Effector CD4-positive, alpha-beta T cell (primary cell): Measurements from ENCODE around the gene ARHGAP20.
"Not testable (repeated sequence)": the region's sequence is repeated elsewhere in the genome, so short reads cannot be mapped to it uniquely, and the experiment has no call there.

Source experiments
- DNase-seq: peaks from one replicate; pipeline ENCODE4 v3.0.0-alpha.2; 2020

Gene ARHGAP20

DNA sequence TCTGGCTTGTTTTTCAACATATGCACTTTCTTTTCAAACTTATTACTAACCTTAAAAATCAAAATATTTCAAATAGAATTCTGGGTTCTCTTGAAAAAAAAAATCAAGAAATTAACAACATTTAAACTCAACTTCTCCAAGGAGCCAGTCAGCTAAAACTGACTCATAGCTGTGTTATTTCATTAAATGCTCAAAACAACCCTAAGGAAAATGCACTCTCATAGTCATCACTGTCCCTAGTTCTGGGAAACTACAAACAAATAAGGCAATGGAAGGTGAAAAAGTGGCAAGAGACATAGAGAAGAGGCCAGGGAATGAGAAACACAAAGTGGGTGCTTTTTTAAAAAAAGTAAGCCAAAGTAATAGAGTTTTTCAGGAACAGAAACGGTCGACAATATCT is 4.1 kb upstream of the ARHGAP20 start:
- no peak for DNase-seq

DNA sequence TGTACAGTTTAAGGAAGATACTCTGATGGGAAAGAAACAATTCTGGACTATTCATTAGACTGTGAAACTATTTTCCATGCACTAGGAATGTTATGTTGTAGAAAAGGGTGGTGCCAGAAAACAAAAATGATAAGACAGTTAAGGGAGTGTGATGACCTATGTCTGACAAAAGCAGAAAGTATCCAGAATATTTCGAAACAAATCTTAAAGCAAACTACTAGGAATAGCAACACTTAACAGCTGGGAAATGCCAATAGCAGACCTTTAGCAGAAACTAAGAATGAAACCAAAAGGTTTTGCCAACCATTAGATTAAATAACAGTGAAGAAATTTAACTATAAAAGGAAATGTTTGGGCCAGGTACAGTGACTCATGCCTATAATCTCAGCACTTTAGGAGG is 3.3 kb upstream of the ARHGAP20 start:
- DNase-seq: no peak

DNA sequence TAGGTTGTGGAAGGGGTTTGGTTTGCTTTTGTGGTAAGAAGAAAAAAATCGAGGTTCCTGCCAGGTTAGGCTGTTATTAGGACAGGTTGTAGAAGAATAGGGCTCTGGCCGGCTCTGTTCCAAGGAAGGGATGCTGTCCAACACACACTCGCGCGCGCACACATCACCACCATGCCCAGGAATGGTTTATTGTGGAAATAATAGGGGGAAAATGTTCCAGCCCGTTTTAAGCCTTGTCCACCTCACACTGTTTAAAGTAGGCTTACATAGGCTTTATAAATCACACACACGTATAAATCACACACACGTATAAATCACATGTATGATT is 1.2 kb upstream of the ARHGAP20 start:
- DNase-seq: no peak

DNA sequence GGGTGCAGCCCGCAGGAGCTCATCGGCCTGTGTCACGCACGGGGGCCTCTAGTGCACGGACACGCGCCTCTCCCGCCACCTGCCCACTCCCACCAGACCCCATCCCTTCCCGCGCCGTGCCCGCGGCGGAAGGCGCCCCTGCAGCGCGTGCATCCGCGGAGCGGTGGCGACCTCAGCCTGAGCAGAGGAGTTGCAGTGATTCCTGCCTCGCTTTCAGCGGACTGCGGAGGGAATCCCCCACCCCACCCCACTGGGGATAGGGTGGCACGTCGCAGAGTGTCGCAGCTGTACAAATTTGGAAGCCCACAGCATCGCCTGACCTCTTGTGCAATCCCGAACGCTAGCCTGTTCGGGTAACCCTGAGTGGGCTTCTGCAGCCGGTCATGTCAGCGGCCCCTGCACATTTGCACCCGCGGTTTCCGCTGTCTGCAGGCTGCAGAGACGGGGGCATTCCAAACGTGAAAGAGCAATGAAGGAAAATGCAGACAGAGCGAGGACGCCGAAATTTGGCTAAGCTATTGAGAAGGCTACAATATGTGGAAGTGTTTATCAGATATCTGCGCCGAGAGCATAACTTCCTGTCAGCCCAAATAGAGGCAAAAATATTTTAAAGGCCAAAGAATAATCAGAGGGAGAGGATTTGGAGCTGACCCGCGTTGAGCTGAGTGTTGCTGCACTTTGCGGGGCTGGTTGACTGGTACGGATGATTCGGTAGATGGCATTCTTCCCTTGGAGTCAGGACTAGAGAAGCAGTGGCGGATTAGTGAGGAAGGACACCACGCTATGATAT is 617 bp upstream of the ARHGAP20 start:
- no peak for DNase-seq

DNA sequence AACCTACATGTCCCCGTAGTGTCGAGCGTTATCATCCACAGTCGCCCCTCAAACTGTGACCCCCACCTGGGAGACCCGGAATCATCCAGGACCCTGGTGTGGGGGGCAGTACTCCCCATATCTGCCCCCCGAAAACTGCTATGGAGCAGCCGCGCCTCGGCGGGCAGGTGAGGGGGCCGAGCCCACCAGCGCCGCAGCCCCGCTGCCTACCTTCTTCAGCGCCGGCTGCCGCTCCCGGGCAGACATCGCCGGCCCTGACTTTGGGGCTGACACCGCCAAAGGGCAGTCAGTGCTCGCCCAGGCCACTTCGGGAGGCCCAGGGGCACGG is 825 bp downstream of the ARHGAP20 start:
- no peak for DNase-seq

DNA sequence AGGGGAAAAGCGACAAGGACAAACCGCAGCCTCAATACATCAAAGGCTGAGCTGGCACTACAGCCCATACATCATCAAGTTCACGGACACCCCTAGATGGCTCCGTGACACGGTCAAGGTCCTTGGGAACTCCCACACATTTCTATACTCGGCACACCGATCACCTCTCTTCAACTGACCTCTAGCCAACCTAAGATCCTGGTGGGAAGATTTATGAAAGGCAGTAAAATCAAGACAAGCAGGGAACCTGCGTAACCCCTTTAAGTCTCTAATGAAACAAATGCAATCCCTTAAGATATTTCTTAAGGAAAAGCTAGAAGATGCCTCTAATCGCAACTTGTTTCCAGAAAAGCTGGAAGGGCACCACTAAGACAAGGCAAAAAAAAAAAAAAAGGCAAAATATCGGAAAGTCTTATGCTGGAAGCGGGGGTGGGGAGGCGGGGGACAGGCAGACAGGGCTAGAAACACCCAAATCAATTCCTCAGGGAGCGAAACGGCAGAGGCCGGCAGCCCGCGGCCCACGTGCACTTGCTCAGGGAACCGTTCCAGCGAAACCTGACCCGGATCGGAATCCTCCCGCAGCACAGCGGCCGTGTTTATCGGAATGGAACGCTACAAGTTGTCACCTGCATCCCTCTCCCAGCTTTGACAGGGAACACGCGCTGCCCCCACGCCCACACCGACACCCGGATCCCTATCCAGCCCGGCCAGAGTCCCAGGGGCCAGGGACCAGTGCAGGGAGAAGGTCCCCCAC is 1.4 kb downstream of the ARHGAP20 start:
- no peak for DNase-seq

DNA sequence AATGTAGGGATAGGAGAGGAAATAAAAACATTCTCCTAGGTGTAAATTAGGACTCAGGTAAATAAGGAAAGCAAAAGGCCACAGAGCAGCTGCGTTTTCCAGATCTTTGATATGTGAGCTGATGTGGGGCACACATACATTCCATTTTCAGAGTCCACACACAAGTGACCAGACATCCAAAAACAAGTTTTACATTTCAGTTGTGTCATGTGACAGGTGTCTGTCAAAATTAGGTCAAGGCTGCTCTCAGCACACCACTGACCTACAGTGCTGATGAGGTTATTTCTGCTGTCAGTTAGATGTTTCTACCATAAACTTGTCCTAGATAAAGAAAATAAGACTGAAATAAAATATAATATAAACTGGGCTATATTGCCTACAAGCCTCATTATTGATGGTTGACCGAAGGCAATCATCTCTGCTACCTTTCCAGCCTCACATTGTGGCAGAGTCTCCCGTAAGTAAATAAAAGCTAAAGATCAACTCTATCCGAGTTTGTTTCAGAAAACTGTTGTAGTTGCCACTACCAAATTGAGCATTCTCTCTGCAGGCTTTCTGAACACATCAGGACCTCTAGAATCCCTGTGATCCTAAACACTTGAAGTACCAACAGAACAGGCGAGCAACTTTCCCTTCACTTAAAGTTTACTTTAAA is 7.9 kb downstream of the ARHGAP20 start:
- DNase-seq: no peak

DNA sequence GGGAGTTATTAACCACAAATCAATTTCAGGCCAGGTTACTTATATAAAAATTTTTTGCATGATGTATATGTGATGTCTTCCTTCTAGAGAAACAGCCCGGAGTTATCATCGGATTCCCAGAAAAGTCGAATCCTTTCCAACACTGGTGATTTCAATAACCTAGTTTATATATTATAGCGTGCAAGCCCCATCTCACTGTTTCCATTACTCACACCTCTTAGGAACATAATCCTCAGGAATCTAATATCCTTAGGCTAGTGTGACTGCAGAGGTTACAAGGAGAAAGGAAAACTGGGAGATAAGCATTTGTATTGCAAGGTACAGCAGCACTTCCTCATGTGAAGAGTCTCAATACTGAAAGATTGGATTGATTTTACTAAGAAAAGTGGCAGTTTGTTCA is 20.3 kb downstream of the ARHGAP20 start:
- DNase-seq: no peak

DNA sequence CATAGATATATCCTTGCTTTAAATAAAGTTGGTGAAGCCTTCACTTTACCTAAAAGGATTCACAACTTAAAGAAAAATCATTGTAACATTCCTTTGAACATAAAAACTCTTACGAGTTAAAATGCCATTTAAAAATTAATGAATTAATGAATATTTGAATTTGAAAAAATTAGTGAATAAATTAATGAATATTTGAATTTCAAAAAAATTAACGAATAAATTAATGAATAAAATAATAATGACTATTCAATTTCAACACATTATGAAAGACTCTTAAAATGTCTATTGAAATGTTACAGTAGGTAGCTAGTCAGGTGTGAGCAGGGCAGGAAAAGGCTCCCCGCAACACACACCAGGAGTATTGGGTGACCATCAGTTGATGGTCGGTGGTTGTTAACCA is 22.9 kb downstream of the ARHGAP20 start:
- no peak for DNase-seq

DNA sequence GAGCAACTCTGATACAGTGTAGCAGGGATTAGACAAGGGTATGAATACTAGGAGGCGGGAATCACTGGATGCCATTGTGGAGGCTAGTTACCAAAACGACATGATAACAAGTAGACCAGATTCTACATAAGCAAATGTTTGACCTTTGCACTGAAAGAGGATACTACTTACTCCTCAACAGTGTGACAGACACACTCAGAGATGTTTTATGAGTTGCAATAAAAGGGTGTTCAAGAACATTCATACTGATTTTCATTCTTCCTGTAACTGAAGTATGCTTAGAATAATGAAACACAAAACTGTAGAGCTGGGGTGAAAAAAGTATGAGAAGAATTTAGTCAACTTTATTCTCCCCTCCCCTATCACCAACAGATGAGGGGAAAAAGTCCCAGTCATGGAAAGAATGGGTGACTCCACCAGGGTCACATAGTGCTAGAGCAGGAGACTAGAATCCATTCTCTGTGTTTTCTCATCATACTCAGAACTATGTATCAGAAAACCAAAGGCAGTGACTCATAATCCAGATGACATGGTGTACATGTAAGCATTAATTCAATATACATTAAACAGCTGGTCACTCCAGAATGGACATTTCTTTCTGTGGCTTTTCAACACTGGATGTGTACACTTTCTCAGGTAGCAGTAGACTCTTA is 32.8 kb downstream of the ARHGAP20 start:
- no peak for DNase-seq

DNA sequence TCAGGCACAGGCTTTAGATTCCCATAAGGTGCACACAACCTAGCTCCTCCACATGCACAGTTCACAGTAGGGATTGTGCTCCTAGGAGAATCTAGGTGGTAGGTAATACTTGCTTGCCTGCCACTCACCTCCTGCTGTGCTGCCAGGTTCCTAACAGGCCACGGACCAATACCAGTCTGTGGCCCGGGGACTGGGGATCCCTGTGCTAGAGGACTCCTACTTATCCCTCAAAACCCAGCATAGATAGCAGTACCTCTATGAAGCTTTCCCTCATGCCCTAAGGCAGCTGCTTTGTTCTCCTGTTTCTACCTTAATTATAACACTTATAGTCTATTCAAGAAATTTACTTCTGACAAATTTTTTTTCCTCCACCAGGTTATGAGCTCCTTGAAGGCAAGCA is 36.7 kb downstream of the ARHGAP20 start:
- no peak for DNase-seq

DNA sequence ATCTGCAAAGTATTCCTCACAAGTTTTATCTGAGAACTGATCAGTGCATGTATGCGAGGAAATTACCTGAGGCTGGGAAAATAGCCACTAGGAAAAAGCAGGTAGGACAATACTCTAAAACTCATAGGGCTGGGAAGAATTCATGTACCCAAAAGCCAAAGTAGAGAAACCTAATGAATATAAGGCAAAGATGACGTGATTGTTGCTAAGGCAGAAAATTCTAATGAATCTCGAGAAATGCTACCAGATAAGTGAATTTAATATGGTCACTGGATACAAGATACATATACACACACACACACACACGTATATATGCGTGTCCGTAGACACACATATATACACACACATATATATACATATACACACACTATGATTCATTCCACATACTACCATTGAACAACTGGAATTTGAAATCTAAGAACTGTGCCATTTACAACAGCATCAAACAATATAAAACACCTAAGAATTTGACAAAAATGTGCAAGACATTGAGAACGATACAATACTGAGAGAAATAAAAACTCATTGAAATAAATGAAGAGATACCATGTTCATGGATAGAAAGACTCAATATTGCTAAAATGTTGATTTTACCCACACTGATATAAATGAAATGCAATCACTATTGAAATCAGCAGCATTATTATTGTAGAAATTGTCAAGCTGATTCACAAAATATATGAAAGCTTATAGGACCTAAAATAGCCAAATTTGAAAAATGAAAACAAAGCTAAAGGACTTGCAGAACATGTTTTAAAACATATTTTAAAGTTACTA is 46.4 kb downstream of the ARHGAP20 start:
- no peak for DNase-seq

DNA sequence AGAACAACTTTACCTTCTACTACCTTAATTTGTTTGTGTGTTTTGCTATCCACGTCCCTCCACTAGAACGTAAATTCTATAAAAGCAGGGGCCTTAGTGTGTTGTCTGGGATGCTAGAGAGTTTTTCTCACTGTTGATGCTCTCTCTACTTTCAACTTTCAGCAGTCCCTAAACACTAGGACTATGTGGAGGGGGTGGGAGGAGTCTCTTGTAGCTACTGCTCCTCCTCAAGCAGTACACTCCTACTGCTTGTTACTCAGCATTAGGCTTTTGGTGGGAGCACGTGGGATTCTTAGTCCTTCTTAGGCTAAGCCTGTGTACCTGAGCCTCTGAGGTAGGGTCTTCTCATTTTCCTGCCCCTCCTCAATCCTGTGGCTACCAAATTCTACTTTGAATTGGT is 56.3 kb downstream of the ARHGAP20 start:
- DNase-seq: no peak

DNA sequence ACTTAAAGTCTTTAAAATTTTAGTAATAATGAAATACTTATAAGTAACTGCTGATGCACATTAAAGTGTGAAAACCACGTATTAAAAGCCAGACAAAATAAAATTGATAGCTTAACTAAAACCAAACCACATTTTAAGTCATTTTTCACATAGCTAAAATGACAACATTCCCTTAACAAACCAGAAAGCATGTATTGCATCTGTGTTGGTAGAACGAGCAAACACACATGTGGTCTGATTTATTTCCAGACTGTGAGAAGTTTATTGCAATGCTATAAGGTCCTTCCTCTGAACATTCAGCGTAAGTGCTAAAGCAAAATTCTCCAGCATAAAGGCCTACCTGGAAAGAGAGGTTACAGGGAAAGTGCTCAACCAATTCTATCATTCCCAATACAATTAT is 57.8 kb downstream of the ARHGAP20 start:
- DNase-seq: no peak

DNA sequence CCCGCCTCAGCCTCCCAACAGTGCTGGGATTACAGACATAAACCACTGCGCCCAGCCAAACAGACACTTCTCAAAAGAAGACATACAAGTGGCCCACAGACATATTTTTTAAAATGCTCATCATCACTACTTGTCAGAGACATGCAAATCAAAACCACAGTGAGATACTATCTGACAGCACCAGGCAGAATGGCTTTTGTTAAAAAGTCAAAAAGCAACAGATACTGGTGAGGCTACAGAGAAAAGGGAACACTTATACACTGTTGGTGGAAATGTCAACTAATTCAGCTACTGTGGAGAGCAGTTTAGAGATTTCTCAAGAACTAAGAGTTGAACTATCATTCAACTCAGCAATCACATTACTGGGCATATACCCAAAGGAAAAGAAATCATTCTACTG is 67.0 kb downstream of the ARHGAP20 start:
- no peak for DNase-seq

DNA sequence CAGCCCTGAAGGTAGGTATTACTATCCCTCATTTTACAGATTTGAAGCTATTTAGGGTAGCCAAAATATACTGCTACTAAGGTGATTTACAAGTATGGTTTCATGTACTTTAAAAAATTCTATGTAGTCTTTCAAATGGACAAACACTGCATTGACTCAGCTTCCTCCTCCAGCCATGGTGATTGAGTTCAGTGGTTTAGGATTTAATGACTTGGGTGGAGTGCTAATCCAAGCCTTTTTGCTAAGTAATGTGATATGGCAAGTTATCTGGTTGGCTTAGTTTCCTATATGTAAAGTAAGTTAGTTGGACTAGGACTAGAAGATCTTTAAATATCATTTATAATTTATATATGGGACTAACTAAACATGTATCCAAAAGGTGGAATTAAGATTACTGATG is 77.9 kb downstream of the ARHGAP20 start:
- DNase-seq: no peak

DNA sequence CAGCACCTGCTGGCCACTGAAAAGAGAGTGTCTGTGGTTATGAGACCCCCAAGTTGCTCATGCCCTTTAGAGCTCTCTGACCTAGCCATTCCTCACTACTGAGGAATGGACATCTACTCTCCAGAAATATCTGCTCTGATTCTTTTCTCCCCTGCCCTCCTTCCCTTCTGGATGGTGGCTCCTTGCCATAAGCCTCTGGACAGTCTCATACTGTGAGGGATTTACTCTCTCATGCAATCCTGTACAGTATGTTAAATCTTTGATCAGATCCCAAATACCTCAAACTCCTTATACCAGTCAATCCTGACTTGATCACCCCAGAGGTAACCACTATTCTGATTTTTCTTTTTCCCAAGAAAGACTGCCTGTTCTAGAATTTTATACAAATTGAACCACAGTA is 80.7 kb downstream of the ARHGAP20 start:
- no peak for DNase-seq

DNA sequence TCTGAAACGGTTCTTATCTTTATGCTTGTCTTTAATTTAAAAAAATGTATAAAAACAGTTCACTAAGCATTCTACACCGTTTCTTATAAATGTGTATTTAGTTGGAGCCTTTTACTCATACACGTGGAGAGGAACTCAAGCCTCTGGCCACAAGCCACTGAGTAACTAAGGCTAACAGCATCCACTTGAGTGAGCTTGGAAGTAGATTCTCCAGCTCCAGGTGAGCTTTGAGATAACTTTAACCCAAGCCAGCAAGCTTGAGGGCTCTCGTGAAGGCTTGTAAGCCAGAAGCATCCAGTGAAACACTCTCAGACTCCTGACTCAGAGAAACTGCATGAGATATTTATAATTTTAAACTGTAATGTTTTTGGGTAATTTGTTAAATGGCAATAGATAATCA is 82.6 kb downstream of the ARHGAP20 start:
- no peak for DNase-seq

DNA sequence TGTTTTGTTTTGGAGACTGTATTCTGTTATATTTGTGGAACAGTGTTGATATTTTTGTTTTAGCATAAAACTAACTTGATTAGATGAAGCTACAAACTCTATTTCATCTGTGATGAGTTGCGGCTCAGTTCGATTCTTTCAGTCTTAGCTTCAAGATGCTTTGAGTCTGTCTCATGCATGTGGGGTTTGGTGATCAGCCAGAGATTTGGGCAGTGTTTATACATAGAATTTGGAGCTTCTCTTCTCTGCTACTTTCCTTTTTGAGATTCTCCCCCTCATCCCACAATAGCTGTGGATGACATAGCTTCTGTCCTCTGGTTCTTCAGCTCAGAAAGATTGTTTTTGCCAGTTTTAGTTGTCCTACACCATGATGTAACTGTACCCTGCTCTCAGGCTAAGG is 90.4 kb downstream of the ARHGAP20 start:
- no peak for DNase-seq

DNA sequence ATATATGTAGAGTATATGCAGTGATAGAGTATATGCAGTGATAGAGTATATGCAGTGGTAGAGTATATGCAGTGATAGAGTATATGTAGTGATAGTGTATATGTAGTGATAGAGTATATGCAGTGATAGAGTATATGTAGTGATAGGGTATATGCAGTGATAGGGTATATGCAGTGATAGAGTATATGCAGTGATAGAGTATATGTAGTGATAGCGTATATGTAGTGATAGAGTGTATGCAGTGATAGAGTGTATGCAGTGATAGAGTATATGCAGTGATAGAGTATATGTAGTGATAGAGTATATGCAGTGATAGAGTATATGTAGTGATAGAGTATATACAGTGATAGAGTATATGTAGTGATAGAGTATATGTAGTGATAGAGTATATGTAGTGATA is 92.9 kb downstream of the ARHGAP20 start:
- not testable (repeated sequence) for DNase-seq

DNA sequence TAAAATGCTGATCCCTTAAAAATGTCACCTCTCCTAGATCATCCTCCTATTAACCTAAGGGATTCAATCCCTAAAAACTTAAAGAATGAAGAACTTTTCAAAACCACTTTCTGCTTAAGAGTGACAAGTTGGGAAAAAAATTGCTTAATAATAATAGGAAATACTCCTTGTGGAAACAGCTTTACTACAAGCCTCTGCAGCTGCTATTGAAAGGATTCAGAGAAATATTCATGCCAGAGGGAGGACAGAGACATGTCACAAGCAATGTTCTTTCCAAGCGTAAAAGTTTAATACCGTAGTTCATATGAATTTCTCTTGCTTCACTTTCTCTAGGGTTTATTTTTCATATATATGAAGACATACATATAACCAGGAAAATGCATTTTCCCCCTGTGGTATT is 98.2 kb downstream of the ARHGAP20 start:
- DNase-seq: no peak

DNA sequence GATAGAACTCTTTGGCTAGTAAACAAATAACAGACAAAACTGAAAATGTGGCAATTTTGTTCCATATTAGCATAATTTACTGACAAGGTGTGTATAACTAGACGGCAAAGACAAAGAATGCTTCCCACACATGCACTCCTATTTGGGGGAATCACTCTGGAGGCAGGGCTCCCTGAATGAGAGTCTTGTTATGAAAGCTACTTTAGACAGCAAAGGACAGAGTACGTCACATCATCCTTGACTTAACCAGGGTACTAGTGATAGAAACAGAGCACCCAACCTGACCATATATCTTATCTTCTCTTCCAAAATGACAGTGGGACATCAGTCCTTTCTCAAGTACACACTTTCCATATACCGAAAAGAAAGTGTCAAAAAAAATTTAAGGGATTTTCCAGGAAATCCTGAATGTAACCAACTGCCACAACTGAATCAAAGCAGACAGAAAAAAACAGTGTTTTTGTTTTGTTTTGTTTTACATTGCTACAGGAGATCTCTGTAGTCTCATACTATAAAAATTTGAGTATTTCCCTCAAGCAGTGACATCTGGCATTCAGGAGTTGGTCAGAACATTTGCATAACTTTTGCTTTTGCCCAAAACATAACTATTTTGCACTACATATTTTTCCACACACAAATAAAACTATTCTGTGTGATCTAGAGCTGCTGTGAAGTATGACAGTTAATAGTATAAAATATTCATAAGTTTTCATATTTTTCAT is 98.9 kb downstream of the ARHGAP20 start:
- DNase-seq: no peak
